ENCODE data around the gene TELO2. TPM values are rescaled to one million over a fixed set of nuclear protein-coding genes. Genes with fewer than 3 reads are reported as not detected.

TELO2 gene
- 10 to 100 TPM in 11 of 12 donors, not detected in 1; 14.7 to 53.4 (median 22.8) TPM for polyA plus RNA-seq (ENCODE audit: insufficient read length in 12 of 12)
- long read RNA-seq, donor 1, transcript TELO2-207 (4 exons, 1,327 nt) = major isoform, 5 of 70 reads
- long read RNA-seq, donor 1, partial matches to known transcripts = 64 of 70 reads
- long read RNA-seq, donor 1, other reads (novel, unspliced or antisense) = 0 of 70 reads
- long read RNA-seq, donor 2, partial matches to known transcripts = 18 of 18 reads
- long read RNA-seq, donor 2, other reads (novel, unspliced or antisense) = 0 of 18 reads
- long read RNA-seq, donor 3, partial matches to known transcripts = 0 of 1 reads
- long read RNA-seq, donor 3, other reads (novel, unspliced or antisense) = 0 of 1 reads
- long read RNA-seq, donor 4 = 0 reads
- long read RNA-seq, donor 5, partial matches to known transcripts = 5 of 9 reads
- long read RNA-seq, donor 5, other reads (novel, unspliced or antisense) = 0 of 9 reads
- long read RNA-seq, donor 6, partial matches to known transcripts = 0 of 2 reads
- long read RNA-seq, donor 6, other reads (novel, unspliced or antisense) = 0 of 2 reads
- long read RNA-seq, donor 7 = 0 reads
- long read RNA-seq, donor 8, partial matches to known transcripts = 27 of 31 reads
- long read RNA-seq, donor 8, other reads (novel, unspliced or antisense) = 0 of 31 reads
- long read RNA-seq, donor 9, partial matches to known transcripts = 11 of 12 reads
- long read RNA-seq, donor 9, other reads (novel, unspliced or antisense) = 0 of 12 reads
- long read RNA-seq, donor 10, partial matches to known transcripts = 28 of 32 reads
- long read RNA-seq, donor 10, other reads (novel, unspliced or antisense) = 0 of 32 reads
- long read RNA-seq, donor 11, partial matches to known transcripts = 0 of 3 reads
- long read RNA-seq, donor 11, other reads (novel, unspliced or antisense) = 0 of 3 reads

DNA sequence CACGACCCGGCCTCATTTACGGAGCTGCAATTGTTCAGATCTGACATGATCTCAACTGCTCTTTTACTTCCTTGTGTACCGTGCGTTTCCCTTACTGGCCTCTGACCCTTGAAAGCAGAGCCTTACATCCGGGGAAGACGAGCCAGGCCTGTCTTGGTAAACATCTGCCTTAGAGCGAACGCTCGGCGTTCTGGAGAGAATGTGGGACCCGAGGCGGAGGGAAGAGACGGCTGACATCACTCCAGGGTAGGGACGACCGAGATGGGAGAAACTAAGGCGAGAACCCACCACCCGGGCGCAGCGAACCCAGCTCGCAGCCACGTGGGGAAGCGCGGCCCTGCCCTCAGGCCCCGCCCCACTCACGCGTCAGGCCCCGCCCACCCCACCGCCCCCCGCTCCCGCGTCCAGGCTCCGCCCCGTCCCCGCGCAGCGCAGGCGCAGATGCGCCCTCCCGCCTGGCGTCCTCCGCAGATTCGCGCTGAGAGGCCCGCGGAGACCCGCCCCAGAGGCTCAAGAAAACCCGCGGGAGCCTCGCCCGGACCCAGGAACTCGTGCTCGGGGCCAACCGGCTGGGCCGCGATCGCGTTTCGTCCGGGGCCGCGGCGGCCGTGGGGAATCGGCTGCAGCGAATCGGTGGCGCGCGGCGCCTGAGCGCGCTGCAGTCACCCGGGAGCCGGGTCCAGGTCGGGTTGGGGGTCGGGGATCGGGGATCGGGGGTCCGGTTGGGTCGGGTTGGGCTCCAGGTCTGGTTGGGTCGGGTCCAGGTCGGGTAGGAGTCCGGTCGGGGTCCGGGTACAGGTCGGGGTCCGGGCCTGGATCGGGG lies at the start of gene TELO2:
Gene TELO2, plus strand, starts transcription at position 438 of the 823 bp plus-strand sequence. CDS start 922 bp downstream, outside the sequence.
- peak; percentile 86 for DNase-seq

DNA sequence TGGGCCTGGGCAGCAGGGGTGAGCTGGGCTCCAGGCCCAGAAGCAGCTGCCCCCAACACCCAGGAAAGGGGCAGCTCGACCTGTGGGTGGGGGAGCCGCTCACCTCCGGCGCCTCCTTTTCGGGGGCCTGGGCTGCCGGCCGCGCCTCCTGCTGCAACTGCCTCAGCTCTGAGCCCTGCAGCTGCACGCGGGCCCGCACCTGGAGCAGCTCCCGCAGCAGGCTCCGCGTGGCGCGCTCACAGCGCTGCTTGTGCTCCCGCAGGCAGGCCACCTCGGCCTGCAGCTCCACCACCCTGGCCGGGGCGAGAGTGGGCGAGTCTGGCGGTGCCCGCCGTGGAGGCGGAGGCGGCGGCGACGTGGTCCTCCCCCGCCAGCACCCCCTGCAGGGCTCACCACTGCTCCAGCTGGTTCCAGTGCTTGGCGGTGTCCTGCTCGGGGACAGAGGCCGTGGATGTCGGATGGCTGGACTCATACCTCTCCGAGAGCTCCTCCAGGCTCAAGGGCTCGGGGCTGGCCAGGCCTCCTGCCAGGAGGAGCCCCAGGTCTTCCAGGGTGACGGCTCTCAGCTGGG lies 49.7 kb upstream of the TELO2 start:
- no peak for DNase-seq

DNA sequence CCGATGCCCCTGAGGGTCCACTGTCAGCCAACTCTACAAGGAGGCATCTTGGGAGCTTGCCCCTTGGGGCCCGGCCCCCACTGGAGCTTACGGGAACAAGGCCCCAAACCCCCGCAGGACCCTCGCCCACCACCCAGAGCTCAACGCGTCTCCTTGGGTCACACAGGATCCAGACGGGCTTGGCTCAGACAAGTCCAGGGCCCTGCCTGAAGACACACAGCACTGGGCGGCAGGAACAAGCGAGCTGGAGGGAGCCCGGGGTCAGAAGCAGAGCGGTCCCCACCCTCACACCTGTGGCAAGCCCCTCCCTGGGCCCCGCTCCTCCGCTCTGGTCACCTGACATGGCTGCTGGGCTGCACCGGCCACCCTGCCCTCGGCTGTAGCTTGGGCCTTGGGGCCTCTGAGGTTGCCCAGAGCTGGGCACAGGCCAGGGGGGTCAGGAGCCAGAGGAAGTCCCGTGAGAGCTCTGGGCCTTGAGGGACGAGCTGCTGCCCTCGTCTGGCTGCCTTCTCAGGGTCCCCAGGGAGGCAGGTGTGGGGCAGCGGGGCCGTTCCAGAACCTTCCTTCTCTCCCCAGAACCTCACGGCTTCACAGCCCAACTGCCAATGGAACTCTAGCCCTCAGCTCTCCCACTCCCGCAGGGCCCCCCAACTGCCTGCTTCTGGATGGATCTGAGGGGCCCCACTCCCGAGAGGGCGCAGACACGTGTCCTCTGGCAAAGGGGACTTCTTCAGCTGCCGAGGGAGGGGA lies 49.0 kb upstream of the TELO2 start, which contains the start of gene CCDC154:
Gene CCDC154, minus strand, starts transcription at position 577 of the 750 bp plus-strand sequence. Its CDS starts 234 bp downstream, at position 343.
- no peak for DNase-seq

DNA sequence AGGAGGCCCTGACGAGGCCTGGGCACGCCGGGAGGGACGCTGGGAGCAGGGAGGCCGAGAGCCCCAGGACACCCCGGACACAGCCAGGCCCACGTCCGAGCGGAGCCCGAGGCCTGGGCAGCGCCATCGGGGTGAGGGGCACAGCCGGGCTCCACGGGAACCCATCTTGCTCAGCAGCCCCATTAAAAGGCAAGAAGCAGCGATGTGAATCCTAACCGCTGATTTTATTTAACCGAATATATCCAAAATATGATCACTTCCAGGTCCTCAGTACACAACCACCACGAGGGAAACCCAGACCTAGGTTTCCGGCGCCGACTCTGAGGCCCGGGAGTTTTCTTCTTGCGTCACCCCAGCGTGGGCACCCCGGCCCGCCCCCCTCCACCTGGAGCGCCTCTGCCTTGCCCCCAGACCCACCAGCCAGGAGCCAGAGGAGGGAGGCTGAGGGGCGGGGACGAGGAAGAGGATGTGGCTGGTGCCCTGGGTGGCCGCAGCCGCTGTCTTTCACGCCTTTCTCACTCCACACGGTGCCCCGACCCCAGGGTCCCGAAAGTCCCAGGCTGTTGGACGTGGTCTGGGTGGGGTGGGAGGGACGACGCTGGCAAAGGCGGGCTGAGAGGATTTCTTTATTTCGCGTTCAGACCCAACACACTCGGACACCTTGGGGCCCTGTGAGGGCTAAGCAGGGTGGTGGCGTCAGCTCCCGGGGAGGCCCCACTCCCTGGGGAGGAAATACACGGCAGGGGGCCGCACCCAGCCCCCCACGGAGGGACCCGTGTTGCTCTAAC lies 48.2 kb upstream of the TELO2 start:
- no peak for DNase-seq

DNA sequence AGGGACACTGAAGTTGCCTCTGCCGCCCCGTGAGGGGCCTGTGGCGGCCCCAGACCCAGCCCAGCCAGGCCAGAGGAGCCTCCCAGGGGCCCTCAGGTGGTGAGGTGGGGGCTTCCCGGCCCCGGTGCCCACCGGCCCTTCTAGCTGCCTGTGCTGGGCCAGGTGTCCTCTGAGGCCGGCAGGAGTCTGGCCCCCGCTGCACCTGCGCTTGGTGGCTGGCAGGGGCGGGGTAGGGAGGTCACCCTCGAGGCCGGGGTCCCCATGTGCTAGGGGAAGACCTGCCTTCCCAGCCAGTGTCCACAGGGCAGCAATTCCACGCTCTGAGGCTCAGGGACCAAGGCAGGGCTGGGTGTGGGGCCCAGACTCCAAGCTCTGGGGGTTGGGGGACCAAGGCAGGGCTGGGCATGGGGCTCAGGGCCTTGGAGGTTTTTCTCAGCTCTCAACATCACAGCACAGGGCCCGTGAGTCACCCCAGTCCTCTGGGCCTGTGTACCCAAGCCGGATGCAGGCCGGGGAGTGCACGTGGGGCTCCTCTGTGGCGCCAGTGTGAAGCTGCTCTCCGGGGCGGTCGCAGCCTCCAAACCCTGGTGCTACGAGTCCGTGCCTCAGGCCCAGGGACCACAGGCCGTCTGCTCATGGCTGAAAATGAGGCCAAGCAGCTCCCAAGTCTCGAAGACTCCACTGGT lies 47.5 kb upstream of the TELO2 start:
- no peak for DNase-seq

DNA sequence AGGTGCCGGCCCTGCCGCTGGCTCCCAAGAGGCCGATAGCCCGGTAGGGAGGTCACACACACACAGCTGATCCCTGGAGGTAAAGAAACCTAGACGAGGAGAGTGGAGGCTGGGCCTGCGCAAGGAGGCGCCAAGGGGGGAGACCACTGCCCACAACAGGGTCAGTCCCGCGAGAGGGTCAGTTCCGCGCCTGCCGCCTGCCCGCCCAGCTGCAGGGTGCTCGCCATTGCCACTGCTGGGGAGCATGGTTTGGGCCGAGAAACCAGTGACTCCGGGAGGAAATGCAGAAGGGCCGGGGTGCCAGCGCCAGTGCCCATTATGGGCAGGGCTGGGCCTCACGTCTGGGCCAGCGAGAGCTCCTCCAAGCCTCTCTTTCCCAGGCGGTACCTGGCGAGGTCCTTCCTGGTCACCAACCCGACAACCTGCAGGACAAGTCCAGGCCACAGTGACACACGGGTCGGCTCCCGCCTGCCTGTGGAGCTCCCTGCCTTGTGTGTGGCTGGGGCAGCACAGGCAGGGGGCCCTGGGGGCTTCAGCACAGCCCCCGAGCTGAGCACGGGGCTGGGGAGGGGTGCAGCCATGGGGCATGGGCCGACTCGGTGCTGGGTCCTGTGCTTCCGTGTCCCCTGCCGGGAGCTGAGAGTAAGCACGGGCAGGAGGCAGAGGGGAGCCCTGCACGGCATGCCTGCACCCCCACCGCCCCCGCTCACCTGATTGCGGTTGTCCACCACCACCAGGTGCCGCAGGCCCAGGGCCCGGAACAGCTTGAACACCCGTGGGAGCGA lies 46.7 kb upstream of the TELO2 start:
- DNase-seq = no peak

DNA sequence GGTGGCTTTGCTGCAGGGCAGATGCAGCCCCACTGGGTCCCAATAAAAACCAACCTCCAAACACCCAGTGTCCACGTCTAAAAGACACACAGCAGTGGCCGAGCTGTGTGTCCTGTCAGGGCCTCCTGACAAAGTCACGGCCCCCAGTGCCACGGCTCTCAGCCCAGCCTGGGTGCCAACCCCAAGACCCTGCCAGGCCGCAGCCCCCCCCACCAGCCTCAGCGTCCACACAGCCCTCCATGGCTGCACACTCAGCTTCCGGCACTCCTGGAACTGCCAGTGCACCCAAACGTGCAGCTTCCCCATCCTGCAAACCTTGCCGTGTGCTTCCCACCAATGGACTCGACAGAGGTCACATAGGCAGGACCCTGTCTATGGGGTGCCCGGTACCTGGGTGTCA lies 45.2 kb upstream of the TELO2 start:
- DNase-seq = no peak

DNA sequence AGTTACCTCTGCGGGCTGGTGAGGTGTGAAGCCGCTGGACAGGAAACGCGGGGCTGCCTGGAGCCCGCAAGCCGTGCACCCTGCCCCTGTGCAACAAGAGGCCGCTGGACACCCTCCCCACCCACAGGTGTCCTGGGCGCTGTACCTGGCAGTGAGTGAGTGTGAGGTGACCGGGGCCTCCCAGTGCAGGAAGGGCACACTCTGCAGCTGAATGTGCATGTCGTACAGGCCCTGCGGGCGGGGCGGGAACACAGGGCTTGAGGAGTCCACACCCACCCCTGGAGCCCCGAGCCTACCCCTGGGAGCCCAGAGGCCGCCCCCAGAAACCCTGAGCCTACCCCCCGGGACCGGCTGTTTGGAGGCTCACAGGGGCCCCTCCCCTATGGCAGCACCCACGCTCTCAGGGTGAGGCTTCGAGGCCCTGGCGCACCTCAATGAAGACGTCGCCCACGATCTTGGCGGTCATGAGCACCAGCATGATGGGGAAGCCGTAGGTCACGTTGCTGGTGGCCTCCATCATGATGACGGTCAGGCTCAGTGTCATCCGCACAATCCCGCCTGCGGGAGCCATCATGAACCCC lies 44.5 kb upstream of the TELO2 start:
- no peak for DNase-seq

DNA sequence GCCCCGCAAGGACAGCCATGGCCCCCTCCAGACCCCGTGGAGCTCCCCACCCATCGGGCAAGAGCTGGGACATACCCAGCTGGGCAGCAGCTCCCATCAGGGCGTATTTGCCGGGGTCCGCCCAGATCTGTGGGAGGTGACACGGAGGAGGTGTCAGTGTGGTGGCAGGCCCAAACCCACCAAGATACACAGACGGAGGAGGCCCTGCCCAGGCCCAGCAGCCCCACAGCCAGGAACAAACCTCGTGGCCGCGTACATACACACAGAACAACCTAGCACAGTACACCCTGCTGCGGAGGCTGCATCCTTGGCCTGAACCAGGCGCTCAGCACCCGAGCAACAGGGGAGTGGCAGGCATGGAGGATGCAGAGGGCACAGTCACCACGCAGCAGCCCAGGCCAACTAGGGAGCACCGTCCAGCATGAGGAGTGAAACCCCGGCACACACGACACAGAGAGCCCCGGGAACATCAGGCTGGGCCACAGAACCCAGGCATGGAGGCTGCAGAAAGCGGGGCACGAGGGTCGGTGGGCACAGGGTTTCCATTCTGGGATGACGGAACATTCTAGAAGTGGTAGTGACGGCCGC lies 43.9 kb upstream of the TELO2 start:
- no peak for DNase-seq

DNA sequence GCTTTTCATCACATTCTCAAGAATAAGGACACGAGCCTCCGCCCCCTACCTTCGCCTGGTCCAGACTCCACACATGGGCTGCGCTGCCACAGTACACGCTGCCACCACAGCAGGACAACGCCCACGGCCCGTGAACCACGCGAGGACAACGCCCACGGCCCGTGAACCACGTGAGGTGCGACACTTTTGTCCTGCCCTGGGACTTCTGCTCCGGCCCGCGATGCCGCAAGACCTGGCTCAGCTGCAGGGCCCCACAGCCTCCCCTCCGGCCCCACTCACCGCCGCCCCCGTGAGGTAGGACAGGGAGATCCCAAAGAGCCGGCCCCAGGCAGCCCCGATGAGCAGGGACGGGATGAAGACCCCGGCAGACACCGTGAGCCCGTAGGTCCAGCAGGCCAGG lies 42.9 kb upstream of the TELO2 start:
- no peak for DNase-seq

DNA sequence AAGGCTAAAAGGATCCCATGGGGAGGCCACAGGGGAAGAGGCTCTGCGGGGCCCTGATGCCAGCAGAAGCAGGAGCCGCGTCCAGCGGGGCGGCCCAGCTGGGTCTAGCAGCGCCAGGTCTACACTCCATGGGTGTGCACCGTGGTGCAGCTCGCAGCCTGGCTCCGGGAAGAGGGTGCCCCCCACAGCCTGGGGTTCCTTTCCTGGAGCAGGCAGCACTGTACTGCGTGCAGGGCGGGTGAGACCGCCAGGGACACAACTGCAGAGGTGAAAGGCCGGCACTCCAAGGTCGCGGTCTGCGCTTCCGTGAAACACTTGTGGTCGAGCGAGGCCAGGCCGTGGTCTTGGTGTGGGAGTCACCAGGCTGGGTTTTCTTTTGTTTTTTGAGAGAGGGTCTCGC lies 42.3 kb upstream of the TELO2 start:
- no peak for DNase-seq

DNA sequence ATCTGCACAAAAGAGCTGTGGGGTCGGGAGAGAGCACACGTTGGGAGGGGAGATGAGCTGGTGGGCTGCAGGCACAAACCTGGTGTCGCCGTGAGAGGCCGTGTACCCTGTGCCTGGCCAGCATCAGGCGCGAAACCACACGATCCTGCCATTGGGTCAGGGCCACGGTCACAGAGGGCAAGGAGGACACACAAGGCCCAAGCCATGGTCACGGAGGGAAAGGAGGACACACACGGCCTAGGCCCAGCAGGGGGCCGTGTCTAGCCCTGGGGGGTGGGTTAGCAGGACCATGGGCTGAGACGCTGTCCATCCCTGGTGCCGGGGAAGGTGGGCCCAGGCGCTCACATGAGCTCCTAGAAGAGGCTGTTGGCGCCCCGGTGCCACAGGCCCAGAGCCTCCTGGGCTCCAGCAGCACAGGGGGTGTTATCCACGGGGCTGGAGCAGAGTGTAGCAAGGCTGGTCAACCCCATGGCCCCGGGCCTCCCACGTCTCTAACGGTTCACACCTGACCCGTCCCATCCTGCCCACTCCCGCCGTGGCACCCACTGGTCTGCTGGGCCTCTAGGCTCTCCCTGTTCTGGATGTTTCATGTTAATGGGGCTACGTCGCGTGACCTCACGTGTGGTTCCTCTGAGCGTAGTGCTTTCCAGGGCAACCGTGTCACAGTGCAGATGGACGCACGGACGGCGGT lies 41.3 kb upstream of the TELO2 start:
- no peak for DNase-seq

DNA sequence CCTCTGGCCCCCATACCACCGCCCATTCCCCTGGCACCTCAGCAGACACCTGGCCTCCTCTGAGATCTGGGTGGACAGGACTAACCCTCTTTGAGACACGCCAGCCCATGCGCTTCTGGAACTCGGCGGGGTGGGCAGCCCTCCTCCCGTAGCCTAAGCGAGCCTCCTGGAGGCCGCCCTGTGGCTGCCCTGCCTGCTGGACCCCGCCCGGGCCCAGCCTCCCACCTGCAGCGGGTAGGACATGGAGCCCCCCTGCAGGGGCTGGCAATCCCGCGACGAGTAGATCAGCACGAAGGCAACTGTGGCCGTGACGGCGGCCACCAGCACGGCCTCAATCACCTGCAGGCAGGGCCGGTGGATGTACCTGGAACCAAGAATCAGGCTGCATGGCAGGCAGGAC lies 40.6 kb upstream of the TELO2 start:
- DNase-seq = no peak

DNA sequence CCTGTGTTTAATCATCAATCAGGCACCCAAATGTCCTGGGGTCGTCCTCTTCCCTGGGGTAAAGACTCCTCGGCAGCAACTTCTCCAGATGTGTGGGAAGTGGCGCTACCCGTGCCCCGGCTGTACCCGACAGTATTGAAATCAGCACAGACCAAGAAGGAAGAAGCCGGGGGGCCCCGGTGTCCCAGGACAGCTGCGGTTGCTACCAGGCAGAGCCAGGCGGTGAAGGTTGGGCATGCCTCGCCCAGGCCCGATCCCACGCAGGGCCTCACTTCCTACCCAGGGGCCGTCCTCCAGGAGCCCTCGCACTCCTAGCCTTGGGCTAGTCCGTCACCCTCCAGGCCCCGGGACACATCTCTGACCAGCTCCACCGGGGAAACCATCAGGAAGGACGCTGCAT lies 39.8 kb upstream of the TELO2 start:
- no peak for DNase-seq

DNA sequence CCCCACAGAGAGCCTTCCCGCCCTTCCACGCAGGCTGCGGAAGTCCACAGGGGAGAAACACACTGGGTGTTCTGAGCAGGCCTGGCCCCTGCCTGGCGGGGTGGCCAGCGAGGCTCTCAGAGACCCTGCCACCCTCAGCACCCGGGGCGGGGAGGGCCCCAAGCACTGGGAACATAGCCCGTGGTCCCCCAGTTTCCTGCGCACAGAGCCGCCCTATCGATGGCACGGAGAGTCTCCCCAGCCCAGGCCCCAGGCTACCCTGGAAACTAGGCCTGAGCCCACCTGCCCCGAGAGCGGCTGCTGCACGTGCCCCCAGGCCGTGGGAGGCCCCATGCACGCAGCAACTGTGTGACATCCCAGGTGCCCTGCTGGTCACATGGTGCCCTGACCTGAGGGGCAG lies 38.6 kb upstream of the TELO2 start:
- DNase-seq = no peak

DNA sequence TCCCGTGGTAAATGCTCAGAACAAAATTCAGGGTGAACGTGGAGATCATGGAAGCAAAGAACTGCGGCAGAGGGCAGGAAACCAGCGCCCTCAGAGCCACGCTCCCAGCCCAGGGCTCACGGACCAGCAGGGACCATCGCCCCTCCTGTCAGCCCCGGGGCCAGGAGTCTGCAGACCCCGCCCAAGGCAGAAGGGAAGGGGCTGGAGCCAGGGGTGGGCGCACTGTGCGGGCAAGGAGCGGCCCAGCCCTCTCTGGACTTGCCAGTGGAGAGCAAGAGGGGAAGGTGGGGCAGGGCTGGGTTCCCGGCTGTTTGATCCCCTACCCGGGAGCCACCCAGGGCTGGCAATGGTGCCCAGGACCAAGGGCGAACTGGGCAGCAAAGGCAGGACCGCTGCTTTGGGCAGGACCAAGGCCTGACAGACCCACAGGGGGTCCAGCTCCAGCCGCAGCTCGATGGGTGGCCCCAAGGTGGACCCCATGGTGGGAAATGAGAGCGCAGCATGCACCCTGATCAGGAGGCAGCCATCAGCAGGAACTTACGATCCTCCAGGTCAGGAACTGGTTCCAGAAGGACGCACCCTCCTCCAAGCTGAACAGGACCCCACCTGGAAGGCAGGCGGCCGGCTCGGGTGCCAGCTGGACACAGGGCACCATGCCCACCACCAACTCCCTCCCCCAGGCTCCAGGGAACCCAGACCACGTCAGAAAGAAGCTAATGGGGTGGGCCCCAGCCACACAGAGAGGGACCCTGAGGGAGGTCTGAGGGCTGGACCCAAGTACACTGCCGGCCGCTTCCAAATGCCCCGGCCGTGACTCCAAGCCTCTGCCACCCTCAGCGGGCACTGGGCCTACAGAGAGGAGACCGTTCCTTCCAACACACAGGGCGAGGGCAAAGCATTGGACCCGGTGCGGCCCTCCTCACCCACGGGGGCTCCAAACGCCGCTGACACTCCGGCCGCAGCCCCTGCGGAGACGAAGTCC lies 37.7 kb upstream of the TELO2 start:
- DNase-seq = no peak
